Measurements from ENCODE around the gene TBX3. TPM values are rescaled to one million over a fixed set of nuclear protein-coding genes. Genes with fewer than 3 reads are reported as not detected.

Gene TBX3
- total and polyA plus RNA-seq, 10 of the 15 experiments (the other 5 are each of a cell fraction or from before 2014, with no cell fraction given): 0.04 to 0.28 (median 0.08) TPM; not detected in 7

GRCh38 chr12:114704096-114704495, 20.1 kb upstream of the TBX3 start:
- DNase-seq (ENCODE audit: low read depth, low spot score) (no peak), ATAC-seq (no peak), FAIRE-seq (no peak)
- Histone ChIP-seq H3K27me3 (replicated peaks in 1 of 2; ENCODE audit: control insufficient read depth in 2 of 2, insufficient read depth in 2 of 2, low read length in 1 of 2) (peaks cover 0 to 8% of the 10 kb centered on the region in 2 experiments; a peak in 3 of 4 replicates), H3K79me2 (ENCODE audit: control insufficient read depth, insufficient read depth, low read length) (no peaks in the 10 kb centered on the region), H2AFZ (ENCODE audit: control insufficient read depth, low read depth, low read length) (no peak overlapping the region), H3K9me3 (replicated peaks; ENCODE audit: control insufficient read depth, insufficient read depth, low read length) (no peaks in the 10 kb centered on the region), H3K4me2 (ENCODE audit: control insufficient read depth, insufficient read depth) (no peak overlapping the region), H3K9ac (ENCODE audit: control insufficient read depth, insufficient read depth, low read length) (no peak overlapping the region), H3K27ac (ENCODE audit: control insufficient read depth, insufficient read depth) (no peak overlapping the region), H3K4me1 (ENCODE audit: control insufficient read depth, insufficient read depth, low read length) (no peaks in the 10 kb centered on the region), H4K20me1 (ENCODE audit: control insufficient read depth, insufficient read depth) (no peaks in the 10 kb centered on the region), H3K4me3 (no peak overlapping the region), H3K36me3 (ENCODE audit: control insufficient read depth in 2 of 2, insufficient read depth in 2 of 2, low read length in 1 of 2) (no peaks in the 10 kb centered on the region)
- SMC1A ChIA-PET (ENCODE audit: uncharacterized antibody, unreplicated experiment): no interaction called here
- CTCF ChIA-PET: no interaction called here
- in situ Hi-C loops (cut with MboI): no loop called here
- BruUV-seq (replicated peaks): no TSS peak
- intact Hi-C loops (cut with micrococcal nuclease; ENCODE audit: unreplicated experiment): no loop called here
- POLR2A ChIA-PET: no interaction called here
- WGBS (ENCODE audit: insufficient coverage, insufficient replicate concordance, low lambda C conversion rate, missing lambda C conversion rate): 32% methylated on average over 3 of the region's 3 CpGs
- TF ChIP-seq IRF4 (IDR thresholded peaks at IDR 0.05; ENCODE audit: low read depth, low read length) (no peak), NRF1 (conservative IDR thresholded peaks at IDR 0.05; ENCODE audit: low read depth, low read length) (no peak), PBX3 (IDR thresholded peaks at IDR 0.05; ENCODE audit: insufficient replicate concordance, low read depth, low read length) (no peak)
- RAD21 ChIA-PET (ENCODE audit: unreplicated experiment): no interaction called here

DNA sequence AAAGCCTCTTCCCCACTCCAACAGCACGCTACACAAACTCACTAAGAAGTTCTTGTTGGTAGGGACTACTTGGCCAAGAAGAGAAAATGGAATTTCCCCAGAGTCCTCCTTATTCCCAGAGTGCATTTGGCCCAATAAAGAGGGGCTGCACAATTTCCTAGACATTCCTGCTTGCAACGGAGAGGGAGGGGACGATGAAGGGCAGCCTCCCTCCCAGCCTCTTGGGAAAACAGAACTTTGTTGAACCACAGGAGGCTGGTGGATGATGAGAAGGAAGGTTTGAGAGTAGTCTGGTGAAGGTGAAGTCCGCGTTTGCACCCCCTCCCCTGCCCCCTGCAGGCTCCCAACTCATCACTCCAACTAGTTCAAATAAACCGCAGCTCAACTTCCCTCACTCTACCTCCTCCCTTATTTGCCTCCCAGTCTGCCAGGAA, 19.1 kb upstream of the TBX3 start:
- in situ Hi-C loops (cut with MboI) (no loop called here), intact Hi-C loops (cut with micrococcal nuclease; ENCODE audit: unreplicated experiment) (no loop called here)
- H3K4me3 ChIP-seq: no peak overlapping the region
- ATAC-seq: no peak
- ChIA-PET CTCF (no interaction called here), RAD21 (ENCODE audit: unreplicated experiment) (no interaction called here), POLR2A (interaction anchor here (0.7 kb wide), 1 partner anchor 165 kb away, joined by 5 read pairs; no protein-coding TSS in a partner anchor), SMC1A (ENCODE audit: uncharacterized antibody, unreplicated experiment) (no interaction called here)
- no peak for DNase-seq (ENCODE audit: low read depth, low spot score)
- no peak overlapping the region for H3K9ac ChIP-seq (ENCODE audit: control insufficient read depth, insufficient read depth, low read length)
- H3K36me3 ChIP-seq (ENCODE audit: control insufficient read depth in 2 of 2, insufficient read depth in 2 of 2, low read length in 1 of 2): no peaks in the 10 kb centered on the region
- H3K27me3 ChIP-seq (replicated peaks in 1 of 2; ENCODE audit: control insufficient read depth in 2 of 2, insufficient read depth in 2 of 2, low read length in 1 of 2): peaks cover 0 to 10% of the 10 kb centered on the region in 2 experiments; a peak in 3 of 4 replicates
- H3K9me3 ChIP-seq (replicated peaks; ENCODE audit: control insufficient read depth, insufficient read depth, low read length): no peaks in the 10 kb centered on the region; the same call in 2 of the 3 replicates
- no peak for FAIRE-seq
- H4K20me1 ChIP-seq (ENCODE audit: control insufficient read depth, insufficient read depth): no peaks in the 10 kb centered on the region
- WGBS (ENCODE audit: insufficient coverage, insufficient replicate concordance, low lambda C conversion rate, missing lambda C conversion rate): 2% methylated on average over 6 of the region's 6 CpGs
- no peak overlapping the region for H2AFZ ChIP-seq (ENCODE audit: control insufficient read depth, low read depth, low read length)
- H3K4me2 ChIP-seq (ENCODE audit: control insufficient read depth, insufficient read depth): no peak overlapping the region
- no peaks in the 10 kb centered on the region for H3K79me2 ChIP-seq (ENCODE audit: control insufficient read depth, insufficient read depth, low read length)
- H3K27ac ChIP-seq (ENCODE audit: control insufficient read depth, insufficient read depth): no peak overlapping the region
- no peaks in the 10 kb centered on the region for H3K4me1 ChIP-seq (ENCODE audit: control insufficient read depth, insufficient read depth, low read length)
- BruUV-seq (replicated peaks): no TSS peak
- no peak for TF ChIP-seq RAD51 (IDR thresholded peaks at IDR 0.05)
- TF ChIP-seq RELA (IDR thresholded peaks at IDR 0.05; ENCODE audit: borderline replicate concordance, partially characterized antibody): no peak
- TF ChIP-seq ATF3 (IDR thresholded peaks at IDR 0.05; ENCODE audit: borderline replicate concordance, extremely low read depth, low read depth, low read length): no peak
- no peak for TF ChIP-seq CHD1 (IDR thresholded peaks at IDR 0.05; ENCODE audit: low read depth, low read length)
- TF ChIP-seq RB1 (IDR thresholded peaks at IDR 0.05; ENCODE audit: borderline replicate concordance): no peak
- no peak for TF ChIP-seq PAX8 (IDR thresholded peaks at IDR 0.05)
- TF ChIP-seq SIN3A (IDR thresholded peaks at IDR 0.05; ENCODE audit: low read depth, low read length): no peak
- TF ChIP-seq ELK1 (IDR thresholded peaks at IDR 0.05; ENCODE audit: low read depth, low read length): no peak
- no peak for TF ChIP-seq JUND (IDR thresholded peaks at IDR 0.05; ENCODE audit: low read depth, low read length)
- no peak for TF ChIP-seq NFIC (IDR thresholded peaks at IDR 0.05; ENCODE audit: low read depth, low read length)
- no peak for TF ChIP-seq SMC3 (IDR thresholded peaks at IDR 0.05; ENCODE audit: borderline replicate concordance, low read length)
- TF ChIP-seq MEF2B (IDR thresholded peaks at IDR 0.05; ENCODE audit: partially characterized antibody, poor library complexity, severe bottlenecking): no peak
- no peak for TF ChIP-seq YBX1 (IDR thresholded peaks at IDR 0.05)
